HG03060 (cell line): ENCODE results near the gene DNM2.
"Not testable (repeated sequence)": the region's sequence is repeated elsewhere in the genome, so short reads cannot be mapped to it uniquely, and the experiment has no call there.

Experiments
- ATAC-seq: cut with Tn5 transposase; IDR thresholded peaks from one replicate; pipeline ENCODE4 v1.9.1; 2021; ENCODE audit warnings: low read depth, moderate number of reproducible peaks; ENCODE audit not compliant: unreplicated experiment

Gene DNM2

GRCh38 chr19:10749435-10750384 lies 31.8 kb downstream of the DNM2 start:
- no peak for ATAC-seq

- ATAC-seq, result no peak
Measured at GRCh38 chr19:10751109-10751953, 33.5 kb downstream of the DNM2 start.

GRCh38 chr19:10752237-10752912 lies 34.5 kb downstream of the DNM2 start:
- ATAC-seq, result no peak

- ATAC-seq, result no peak
Measured at GRCh38 chr19:10752913-10753704, 35.2 kb downstream of the DNM2 start.

GRCh38 chr19:10756371-10756770 lies 38.5 kb downstream of the DNM2 start:
- ATAC-seq, result no peak

GRCh38 chr19:10756791-10757190 lies 38.9 kb downstream of the DNM2 start:
- no peak for ATAC-seq

GRCh38 chr19:10758050-10758449 lies 40.2 kb downstream of the DNM2 start:
- ATAC-seq, result not testable (repeated sequence)

- no peak for ATAC-seq
Measured at GRCh38 chr19:10758978-10759377, 41.1 kb downstream of the DNM2 start.

- ATAC-seq, result no peak
Measured at GRCh38 chr19:10760273-10760944, 42.5 kb downstream of the DNM2 start.

- ATAC-seq, result no peak
Measured at GRCh38 chr19:10761443-10762250, 43.8 kb downstream of the DNM2 start.

GRCh38 chr19:10762656-10763055 lies 44.8 kb downstream of the DNM2 start:
- ATAC-seq, result no peak

- ATAC-seq, result no peak
Measured at GRCh38 chr19:10763411-10763810, 45.5 kb downstream of the DNM2 start.

- no peak for ATAC-seq
Measured at GRCh38 chr19:10763828-10764339, 46.0 kb downstream of the DNM2 start.

- ATAC-seq, result no peak
Measured at GRCh38 chr19:10764340-10764894, 46.5 kb downstream of the DNM2 start.

GRCh38 chr19:10766049-10766623 lies 48.3 kb downstream of the DNM2 start:
- no peak for ATAC-seq

- ATAC-seq, result no peak
Measured at GRCh38 chr19:10766671-10767201, 48.9 kb downstream of the DNM2 start.

- ATAC-seq, result no peak
Measured at GRCh38 chr19:10767726-10768125, 49.8 kb downstream of the DNM2 start.

GRCh38 chr19:10768369-10768768 lies 50.5 kb downstream of the DNM2 start:
- ATAC-seq, result no peak
